Thyroid gland (tissue), 4 donors: Measurements from ENCODE around the gene RASA3. TPM values are rescaled to one million over a fixed set of nuclear protein-coding genes. Genes with fewer than 3 reads are reported as not detected.
"Not testable (repeated sequence)": the region's sequence is repeated elsewhere in the genome, so short reads cannot be mapped to it uniquely, and the experiment has no call there.

ENCODE experiments used
- DNase-seq, 2 donors: peaks; one replicate each; pipeline ENCODE4 v3.0.0-alpha.2; 2019
- H3K27ac ChIP-seq, 3 donors: fragments of 200-600 bp; sonication (generic); 1 replicate in 2 of 3; 2 replicates in 1 of 3; pipeline ENCODE4 v1.5.1; 2016 to 2019; ENCODE audit warnings: mild to moderate bottlenecking in 1 of 3, moderate library complexity in 1 of 3
- H3K27me3 ChIP-seq: fragments of 200-600 bp; sonication (generic); one replicate; pipeline ENCODE4 v1.5.1; 2019
- H3K36me3 ChIP-seq, 2 donors: fragments of 200-600 bp; sonication (generic); one replicate each; pipeline ENCODE4 v1.5.1; 2016 to 2019
- H3K4me1 ChIP-seq, 2 donors: fragments of 200-600 bp; sonication (generic); one replicate each; pipeline ENCODE4 v1.5.1; 2017 to 2019
- H3K4me3 ChIP-seq, 3 donors: fragments of 200-600 bp; sonication (generic); replicated peaks in 1 of 3; 1 replicate in 2 of 3; 2 replicates in 1 of 3; pipeline ENCODE4 v1.5.1; 2016; ENCODE audit warnings: mild to moderate bottlenecking in 1 of 3
- H3K9me3 ChIP-seq: fragments of 200-600 bp; sonication (generic); one replicate; pipeline ENCODE4 v1.5.1; 2017
- CTCF ChIP-seq, 6 experiments: fragments of 200-600 bp in 3 of 6; fragments of 450-650 bp in 3 of 6; sonication (generic) in 3 of 6; IDR thresholded peaks; one replicate each; pipeline ENCODE4 v1.5.1; 2016 to 2019; ENCODE audit warnings: antibody characterized with exemption in 6 of 6, mild to moderate bottlenecking in 2 of 6, inconsistent platforms in 1 of 6, moderate library complexity in 1 of 6
- POLR2A ChIP-seq, 2 donors: fragments of 450-650 bp; IDR thresholded peaks; one replicate each; pipeline ENCODE4 v1.6.1; 2017; ENCODE audit warnings: antibody characterized with exemption in 2 of 2, mild to moderate bottlenecking in 2 of 2, moderate library complexity in 1 of 2
- WGBS, 2 donors: methylation state at CpG; one replicate each; pipeline ENCODE4 v1.1.5; 2017; 5-methylcytosine and 5-hydroxymethylcytosine counted together
- intact Hi-C: fragments of 100-400 bp; cut with DNase I; formaldehyde crosslinking; loops from one replicate; pipeline ENCODE4 v1.15.1; 2023
- total RNA-seq, 4 donors: library from RNA; depleted of rRNA; stranded (reverse); fragments of >200 nt; gene quantifications; one replicate each; pipeline ENCODE4 v1.2.3, GENCODE V29; 2016

RASA3 gene
- total RNA-seq, 4 donors from 2014 or later: 22.3 to 32.3 (median 25.5) TPM

DNA sequence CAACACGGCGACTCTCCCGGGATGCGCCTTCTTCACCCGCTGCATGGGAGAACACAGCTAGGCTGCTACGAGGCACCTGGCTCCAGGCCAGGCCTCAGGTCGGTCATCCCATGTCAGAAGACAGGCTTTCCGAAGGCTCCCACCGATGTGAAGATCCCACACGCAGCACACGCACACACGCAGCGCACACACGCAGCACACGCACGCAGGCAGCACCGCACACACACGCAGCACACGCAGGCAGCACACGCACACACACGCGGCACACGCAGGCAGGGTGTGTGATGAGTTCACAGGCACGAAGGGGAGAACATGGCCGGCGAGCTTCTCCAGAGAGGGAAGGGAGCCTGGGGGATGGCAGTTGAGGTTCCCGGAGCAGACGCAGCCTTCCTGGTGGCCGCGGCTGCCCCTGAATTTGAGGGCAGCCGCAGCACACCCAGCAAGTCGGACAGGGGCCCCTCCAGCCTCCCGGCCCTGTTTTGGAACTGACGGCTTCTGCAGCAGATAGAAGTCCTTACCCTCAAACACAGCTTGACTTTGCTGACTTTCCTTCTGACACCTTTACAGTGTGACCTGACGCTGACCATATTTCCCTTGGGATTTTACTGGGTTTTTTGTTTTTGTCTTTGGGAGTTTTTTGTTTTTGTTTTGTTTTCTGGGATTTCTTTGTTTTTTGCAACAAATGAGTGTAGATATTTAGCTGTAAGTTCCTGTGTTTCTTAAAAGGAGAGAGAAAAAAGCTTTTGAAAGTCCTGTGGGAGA, 55.9 kb downstream of the RASA3 start:
- no peaks in the 10 kb centered on the region for H3K27me3 ChIP-seq
- no peaks in the 10 kb centered on the region for H3K36me3 ChIP-seq
- peaks cover 11 to 20% of the 10 kb centered on the region in 2 donors for H3K4me1 ChIP-seq
- no peak for DNase-seq
- WGBS, 2 donors: 95% methylated on average over 29 to 35 of the region's 35 CpGs
- TF ChIP-seq CTCF (IDR thresholded peaks at IDR 0.05) (no peak), POLR2A (IDR thresholded peaks at IDR 0.05) (no peak)
- H3K9me3 ChIP-seq: no peaks in the 10 kb centered on the region
- H3K4me3 ChIP-seq: no peak overlapping the region
- intact Hi-C loops: no loop called here
- no peak overlapping the region for H3K27ac ChIP-seq

- not testable (repeated sequence) for DNase-seq
- 99 to 100% methylated on average over 9 to 20 of the region's 45 CpGs for WGBS, 2 donors
Measured at GRCh38 chr13:114075811-114076210, 56.6 kb downstream of the RASA3 start.

DNA sequence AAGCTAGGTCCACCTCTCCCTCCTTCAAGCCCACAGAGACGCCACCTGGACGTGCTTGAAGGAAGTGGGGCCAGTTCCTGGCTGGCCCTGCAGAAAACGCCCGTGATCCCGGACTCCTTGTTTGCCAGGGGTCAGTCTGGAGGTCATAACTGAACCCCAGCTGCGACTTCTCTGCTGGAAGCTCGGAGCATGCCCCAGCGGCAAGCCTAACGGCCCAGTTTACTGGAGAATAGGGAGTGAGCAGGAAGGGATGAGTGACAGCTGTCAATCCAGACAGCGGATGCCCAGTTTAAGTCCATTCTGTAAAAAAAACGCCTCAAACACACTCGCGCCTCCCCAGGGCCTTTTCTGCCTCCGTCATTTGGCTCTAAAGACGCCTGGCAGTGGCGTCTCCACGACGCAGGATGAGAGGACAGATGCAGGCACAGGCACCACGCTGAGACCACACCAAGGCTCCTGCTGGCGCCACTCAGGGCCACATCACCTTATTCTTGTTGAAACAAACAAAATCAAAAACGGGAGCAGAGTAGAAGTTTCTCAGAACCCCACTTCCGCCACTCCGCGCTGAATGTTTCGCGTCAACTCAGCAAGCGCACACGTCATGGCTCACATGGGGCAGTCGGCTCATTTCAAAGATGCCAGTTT, 57.6 kb downstream of the RASA3 start:
- TF ChIP-seq POLR2A (IDR thresholded peaks at IDR 0.05): no peak
- no peak for TF ChIP-seq CTCF (IDR thresholded peaks at IDR 0.05)
- Histone ChIP-seq H3K27ac (no peak overlapping the region), H3K9me3 (no peaks in the 10 kb centered on the region), H3K27me3 (no peaks in the 10 kb centered on the region), H3K4me1 (peaks cover 14 to 25% of the 10 kb centered on the region in 2 donors), H3K4me3 (no peak overlapping the region), H3K36me3 (no peaks in the 10 kb centered on the region)
- DNase-seq: no peak
- intact Hi-C loops: no loop called here
- WGBS, 2 donors: 94% methylated on average over 29 of the region's 29 CpGs

More at GRCh38 chr13:114075811-114076210, 56.6 kb downstream of the RASA3 start:
- intact Hi-C loops, H3K27me3 ChIP-seq, H3K36me3 ChIP-seq, H3K4me3 ChIP-seq, H3K9me3 ChIP-seq, H3K27ac ChIP-seq: not testable (repeated sequence)
- peaks cover 14 to 25% of the 10 kb centered on the region in 2 donors for H3K4me1 ChIP-seq

DNA sequence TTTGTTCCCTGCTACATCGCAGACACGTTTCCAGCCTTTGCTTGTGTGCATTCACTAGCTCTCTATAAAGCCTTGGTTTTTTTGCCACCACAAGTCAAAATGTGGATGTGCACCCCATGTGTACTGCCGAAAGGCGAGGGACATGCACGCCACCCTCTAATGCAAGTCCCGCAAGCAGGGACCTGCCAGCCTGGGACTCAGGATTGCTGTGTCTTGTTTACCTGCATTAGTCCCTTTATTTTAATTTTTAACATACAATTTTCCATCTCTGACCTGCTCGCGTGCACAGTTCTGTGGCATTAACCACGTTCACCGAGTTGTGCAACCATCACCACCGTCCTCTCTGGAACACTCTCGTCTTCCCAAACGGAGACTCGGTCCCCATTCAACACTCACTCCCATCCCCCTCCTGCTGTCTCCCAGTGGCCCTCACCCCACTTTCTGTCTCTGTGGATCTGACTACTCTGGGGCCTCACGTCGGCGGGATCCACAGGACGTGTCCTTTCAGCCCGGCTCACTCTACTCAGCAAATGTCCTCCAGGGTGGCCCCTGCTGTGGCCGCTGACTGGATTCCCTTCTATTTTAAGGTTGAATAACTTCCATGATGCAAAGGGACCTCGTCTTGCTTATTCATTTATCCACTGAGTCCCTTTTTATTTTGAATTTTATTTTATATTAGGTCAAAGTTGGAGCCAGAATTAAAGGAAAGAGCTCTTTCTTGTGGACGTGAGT, 58.4 kb downstream of the RASA3 start:
- no peaks in the 10 kb centered on the region for H3K27me3 ChIP-seq
- H3K4me3 ChIP-seq: no peak overlapping the region
- intact Hi-C loops: no loop called here
- H3K27ac ChIP-seq: no peak overlapping the region
- no peak for TF ChIP-seq POLR2A (IDR thresholded peaks at IDR 0.05)
- no peaks in the 10 kb centered on the region for H3K36me3 ChIP-seq
- no peak for DNase-seq
- 92 to 96% methylated on average over 22 of the region's 22 CpGs for WGBS, 2 donors
- H3K4me1 ChIP-seq: peaks cover 17 to 24% of the 10 kb centered on the region in 2 donors
- no peaks in the 10 kb centered on the region for H3K9me3 ChIP-seq

- Histone ChIP-seq H3K27me3 (no peaks in the 10 kb centered on the region), H3K4me3 (no peak overlapping the region), H3K9me3 (no peaks in the 10 kb centered on the region), H3K36me3 (no peaks in the 10 kb centered on the region), H3K4me1 (peaks cover 22 to 30% of the 10 kb centered on the region in 2 donors), H3K27ac (peak overlapping the region in 1 of 3 donors; percentile 74)
- WGBS, 2 donors: 83 to 87% methylated on average over 10 of the region's 10 CpGs
- no peak for TF ChIP-seq POLR2A (IDR thresholded peaks at IDR 0.05)
- no peak for TF ChIP-seq CTCF (IDR thresholded peaks at IDR 0.05)
- no peak for DNase-seq
- intact Hi-C loops: no loop called here
Measured at GRCh38 chr13:114072421-114072820, 60.0 kb downstream of the RASA3 start.
